HepG2 (cell line): ENCODE results near the gene MAN2A1. TPM values are rescaled to one million over a fixed set of nuclear protein-coding genes. Genes with fewer than 3 reads are reported as not detected.
A peak's percentile ranks its signal among the peaks of the same experiment; 100 is the strongest.

Source experiments
- GATA4 ChIP-seq: sonication (generic); IDR thresholded peaks from 2 replicates; pipeline ENCODE4 v1.6.1; 2016; ENCODE audit warnings: antibody characterized with exemption, low read depth, borderline replicate concordance
- HES4 ChIP-seq: sonication (generic); formaldehyde crosslinking; IDR thresholded peaks from 2 replicates; pipeline ENCODE4 v1.9.0; 2021; ENCODE audit warnings: mild to moderate bottlenecking, missing genetic modification reagents, borderline replicate concordance
- MLLT10 ChIP-seq: sonication (generic); formaldehyde crosslinking; IDR thresholded peaks from 2 replicates; pipeline ENCODE4 v1.4.0; 2020; ENCODE audit warnings: missing genetic modification reagents
- NRL ChIP-seq: sonication (generic); formaldehyde crosslinking; IDR thresholded peaks from 2 replicates; pipeline ENCODE4 v1.5.0; 2020; ENCODE audit warnings: missing genetic modification reagents, mild to moderate bottlenecking, moderate library complexity, borderline replicate concordance
- PRDM10 ChIP-seq: sonication (generic); formaldehyde crosslinking; IDR thresholded peaks from 2 replicates; pipeline ENCODE4 v1.4.0; 2020; ENCODE audit warnings: low read depth, missing genetic modification reagents
- TEAD3 ChIP-seq: optimal IDR thresholded peaks from 2 replicates; pipeline ENCODE3; 2016; ENCODE audit warnings: borderline replicate concordance
- polyA plus RNA-seq, 8 experiments: library from polyadenylated mRNA; depleted of rRNA in 3 of 8; stranded (reverse) in 7 of 8; unstranded in 1 of 8; fragments of >200 nt; fragmentation: Illumina TruSeq in 4 of 8; extraction: Trizol in 4 of 8; gene quantifications; 2 replicates each; pipeline versions ENCODE4 v1.2.1 to v1.2.3, GENCODE V29; 2011 to 2016; ENCODE audit warnings: low read depth in 4 of 8, missing spikeins in 1 of 8, mixed read lengths in 1 of 8; ENCODE audit not compliant: insufficient read depth in 1 of 8
- total RNA-seq, 5 experiments: library from RNA; depleted of rRNA; stranded (reverse); fragments of >200 nt; fragmentation: Illumina TruSeq; extraction: Trizol; gene quantifications; 2 replicates each; pipeline ENCODE4 v1.2.3, GENCODE V29; 2016; ENCODE audit warnings: low read depth in 1 of 5
- TF ChIP-seq, protein P1 (sequence below): sonication (generic); formaldehyde crosslinking; IDR thresholded peaks from 2 replicates; pipeline ENCODE4 v1.8.0; 2022; ENCODE audit warnings: missing genetic modification reagents, mild to moderate bottlenecking, inconsistent platforms, borderline replicate concordance
- TF ChIP-seq, protein P2 (sequence below): sonication (generic); formaldehyde crosslinking; IDR thresholded peaks from 2 replicates; pipeline ENCODE4 v1.8.1; 2023; ENCODE audit warnings: missing genetic modification reagents, mild to moderate bottlenecking, borderline replicate concordance
- TF ChIP-seq, protein P3 (sequence below): sonication (generic); formaldehyde crosslinking; IDR thresholded peaks from 2 replicates; pipeline ENCODE4 v1.5.0; 2020; ENCODE audit warnings: mild to moderate bottlenecking, missing genetic modification reagents
- TF ChIP-seq, protein P4 (sequence below): sonication (generic); formaldehyde crosslinking; IDR thresholded peaks from 2 replicates; pipeline ENCODE4 v1.4.0; 2020; ENCODE audit warnings: missing genetic modification reagents, mild to moderate bottlenecking, borderline replicate concordance

MAN2A1 gene
- total and polyA plus RNA-seq, 2 of the 13 experiments (the other 11 are each of a cell fraction or from before 2014, with no cell fraction given) = 56.2 to 80.5 TPM

DNA sequence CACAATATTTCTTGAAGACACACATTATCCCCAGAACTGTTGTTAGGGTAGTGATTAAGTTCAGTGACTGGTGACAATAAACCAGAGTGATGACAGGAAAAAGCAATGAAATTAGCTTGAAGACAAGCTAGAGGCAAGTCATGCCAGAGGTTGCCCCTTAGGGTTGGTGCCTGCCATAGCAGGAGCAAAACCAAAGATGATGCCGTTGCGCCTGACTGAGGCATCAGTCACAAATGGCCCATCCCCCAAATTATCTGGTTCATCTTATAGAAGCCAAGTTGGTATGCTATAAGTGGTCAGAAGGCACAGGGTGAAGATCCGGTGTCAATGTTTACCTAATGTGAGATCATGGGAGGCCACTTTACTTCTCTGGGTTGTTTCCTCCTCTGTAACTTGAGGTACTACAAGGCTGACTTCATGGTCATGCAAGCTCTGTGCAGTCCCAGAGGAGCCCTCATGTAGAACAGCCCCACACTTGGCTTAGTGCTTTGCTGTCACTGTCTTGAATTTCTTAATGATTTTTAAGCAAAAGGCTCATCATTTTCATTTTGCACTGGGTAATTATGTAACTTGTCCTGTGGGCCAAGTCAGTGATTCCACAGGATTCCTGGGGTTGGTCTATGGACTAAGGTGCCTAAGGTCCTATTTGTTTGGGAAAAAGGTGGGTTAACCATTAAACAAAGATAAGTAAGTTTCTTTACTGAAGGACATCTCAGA, 211.3 kb downstream of the MAN2A1 start (continued):
- TF ChIP-seq, protein P1, sequence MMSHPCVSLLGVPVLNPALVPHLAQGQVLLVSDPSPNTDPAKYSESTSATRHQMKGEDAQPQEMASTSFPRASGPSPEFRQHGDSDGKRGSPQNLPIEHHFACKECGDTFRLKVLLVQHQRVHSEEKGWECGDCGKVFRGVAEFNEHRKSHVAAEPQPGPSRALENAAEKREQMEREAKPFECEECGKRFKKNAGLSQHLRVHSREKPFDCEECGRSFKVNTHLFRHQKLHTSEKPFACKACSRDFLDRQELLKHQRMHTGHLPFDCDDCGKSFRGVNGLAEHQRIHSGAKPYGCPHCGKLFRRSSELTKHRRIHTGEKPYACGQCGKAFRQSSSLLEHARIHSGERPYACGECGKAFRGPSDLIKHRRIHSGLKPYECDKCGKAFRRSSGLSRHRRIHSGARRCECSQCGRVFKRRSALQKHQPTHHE = no peak
- no peak for TF ChIP-seq MLLT10
- no peak for TF ChIP-seq NRL (CRISPR knock-in tag)
- TF ChIP-seq HES4 (CRISPR knock-in tag) = no peak
- TF ChIP-seq, protein P2, sequence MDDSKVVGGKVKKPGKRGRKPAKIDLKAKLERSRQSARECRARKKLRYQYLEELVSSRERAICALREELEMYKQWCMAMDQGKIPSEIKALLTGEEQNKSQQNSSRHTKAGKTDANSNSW (CRISPR knock-in tag) = no peak
- peak; percentile 93 for TF ChIP-seq GATA4
- TF ChIP-seq PRDM10 = no peak
- TF ChIP-seq, protein P3, sequence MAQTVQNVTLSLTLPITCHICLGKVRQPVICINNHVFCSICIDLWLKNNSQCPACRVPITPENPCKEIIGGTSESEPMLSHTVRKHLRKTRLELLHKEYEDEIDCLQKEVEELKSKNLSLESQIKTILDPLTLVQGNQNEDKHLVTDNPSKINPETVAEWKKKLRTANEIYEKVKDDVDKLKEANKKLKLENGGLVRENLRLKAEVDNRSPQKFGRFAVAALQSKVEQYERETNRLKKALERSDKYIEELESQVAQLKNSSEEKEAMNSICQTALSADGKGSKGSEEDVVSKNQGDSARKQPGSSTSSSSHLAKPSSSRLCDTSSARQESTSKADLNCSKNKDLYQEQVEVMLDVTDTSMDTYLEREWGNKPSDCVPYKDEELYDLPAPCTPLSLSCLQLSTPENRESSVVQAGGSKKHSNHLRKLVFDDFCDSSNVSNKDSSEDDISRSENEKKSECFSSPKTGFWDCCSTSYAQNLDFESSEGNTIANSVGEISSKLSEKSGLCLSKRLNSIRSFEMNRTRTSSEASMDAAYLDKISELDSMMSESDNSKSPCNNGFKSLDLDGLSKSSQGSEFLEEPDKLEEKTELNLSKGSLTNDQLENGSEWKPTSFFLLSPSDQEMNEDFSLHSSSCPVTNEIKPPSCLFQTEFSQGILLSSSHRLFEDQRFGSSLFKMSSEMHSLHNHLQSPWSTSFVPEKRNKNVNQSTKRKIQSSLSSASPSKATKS = peak; percentile 68; the same call in 1 of the 2 replicates
- peak; percentile 90 for TF ChIP-seq TEAD3
- TF ChIP-seq, protein P4, sequence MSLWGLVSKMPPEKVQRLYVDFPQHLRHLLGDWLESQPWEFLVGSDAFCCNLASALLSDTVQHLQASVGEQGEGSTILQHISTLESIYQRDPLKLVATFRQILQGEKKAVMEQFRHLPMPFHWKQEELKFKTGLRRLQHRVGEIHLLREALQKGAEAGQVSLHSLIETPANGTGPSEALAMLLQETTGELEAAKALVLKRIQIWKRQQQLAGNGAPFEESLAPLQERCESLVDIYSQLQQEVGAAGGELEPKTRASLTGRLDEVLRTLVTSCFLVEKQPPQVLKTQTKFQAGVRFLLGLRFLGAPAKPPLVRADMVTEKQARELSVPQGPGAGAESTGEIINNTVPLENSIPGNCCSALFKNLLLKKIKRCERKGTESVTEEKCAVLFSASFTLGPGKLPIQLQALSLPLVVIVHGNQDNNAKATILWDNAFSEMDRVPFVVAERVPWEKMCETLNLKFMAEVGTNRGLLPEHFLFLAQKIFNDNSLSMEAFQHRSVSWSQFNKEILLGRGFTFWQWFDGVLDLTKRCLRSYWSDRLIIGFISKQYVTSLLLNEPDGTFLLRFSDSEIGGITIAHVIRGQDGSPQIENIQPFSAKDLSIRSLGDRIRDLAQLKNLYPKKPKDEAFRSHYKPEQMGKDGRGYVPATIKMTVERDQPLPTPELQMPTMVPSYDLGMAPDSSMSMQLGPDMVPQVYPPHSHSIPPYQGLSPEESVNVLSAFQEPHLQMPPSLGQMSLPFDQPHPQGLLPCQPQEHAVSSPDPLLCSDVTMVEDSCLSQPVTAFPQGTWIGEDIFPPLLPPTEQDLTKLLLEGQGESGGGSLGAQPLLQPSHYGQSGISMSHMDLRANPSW (CRISPR knock-in tag) = no peak
